ENCODE results near the gene DAPK2.

The DAPK2 gene

DNA sequence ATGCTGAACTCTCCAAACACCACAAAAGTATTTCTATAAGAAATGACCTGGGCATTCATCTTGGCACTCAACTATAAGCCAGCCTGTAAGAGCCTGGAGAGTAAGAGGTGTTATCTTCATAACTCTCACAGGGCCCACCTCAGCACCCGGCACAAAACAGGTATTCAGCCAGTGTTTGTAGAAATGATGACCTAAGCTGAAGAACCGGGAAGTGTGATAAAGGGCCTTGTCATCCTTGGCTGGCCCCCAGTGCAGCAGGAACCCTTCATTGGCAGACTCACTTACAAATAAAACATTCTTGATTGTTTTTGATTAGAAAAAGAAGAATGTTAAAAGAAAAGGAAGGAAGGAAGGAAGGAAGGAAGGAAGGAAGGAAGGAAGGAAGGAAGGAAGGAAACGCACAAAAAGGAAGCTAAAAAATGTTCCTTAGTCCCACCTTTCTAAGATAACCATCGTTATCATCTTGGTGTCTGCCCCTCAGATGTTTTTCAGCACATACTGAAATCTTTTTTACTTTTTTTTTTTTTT lies 52.1 kb downstream of the DAPK2 start:
- no peak for DNase-seq

DNA sequence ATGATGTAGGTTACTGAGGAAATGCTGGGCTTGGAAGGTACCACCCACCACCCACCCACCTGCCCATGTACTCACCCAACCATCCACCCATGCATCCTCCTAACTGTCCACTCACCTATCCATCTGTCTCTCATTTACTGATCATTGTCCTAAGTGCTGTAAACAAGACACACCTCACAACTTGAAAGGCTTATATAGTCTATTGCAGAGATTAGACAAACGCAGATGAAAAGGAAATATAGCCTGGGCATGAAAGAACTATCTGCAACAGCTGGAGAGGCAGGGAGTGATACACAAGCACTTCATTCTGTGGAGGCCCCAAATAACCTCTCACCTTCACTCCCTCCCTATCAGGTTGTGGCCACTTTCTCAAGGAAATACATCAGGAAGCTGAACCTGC lies 54.0 kb downstream of the DAPK2 start:
- no peak for DNase-seq

GRCh38 chr15:63991706-63992105 lies 54.6 kb downstream of the DAPK2 start:
- DNase-seq = no peak

DNA sequence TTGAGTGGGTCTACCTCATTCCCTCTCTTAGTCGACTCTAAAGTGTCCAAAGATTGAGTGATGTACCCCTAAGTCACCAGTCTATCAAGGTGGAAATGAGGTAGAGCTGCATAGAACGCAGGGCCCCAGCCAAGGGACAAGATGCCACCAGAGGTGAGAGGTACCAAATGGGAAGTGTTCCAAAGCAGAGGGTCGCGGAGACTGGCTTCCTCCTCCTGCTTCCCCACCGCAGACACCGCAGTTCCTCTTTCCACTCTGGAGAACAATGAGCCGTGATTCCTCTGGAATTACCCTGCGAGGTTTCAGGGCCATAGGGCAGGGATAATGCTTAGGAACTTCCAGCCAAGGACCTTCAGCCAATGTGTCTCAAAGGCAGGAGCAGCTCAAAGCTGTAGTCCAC lies 55.8 kb downstream of the DAPK2 start:
- DNase-seq = no peak

DNA sequence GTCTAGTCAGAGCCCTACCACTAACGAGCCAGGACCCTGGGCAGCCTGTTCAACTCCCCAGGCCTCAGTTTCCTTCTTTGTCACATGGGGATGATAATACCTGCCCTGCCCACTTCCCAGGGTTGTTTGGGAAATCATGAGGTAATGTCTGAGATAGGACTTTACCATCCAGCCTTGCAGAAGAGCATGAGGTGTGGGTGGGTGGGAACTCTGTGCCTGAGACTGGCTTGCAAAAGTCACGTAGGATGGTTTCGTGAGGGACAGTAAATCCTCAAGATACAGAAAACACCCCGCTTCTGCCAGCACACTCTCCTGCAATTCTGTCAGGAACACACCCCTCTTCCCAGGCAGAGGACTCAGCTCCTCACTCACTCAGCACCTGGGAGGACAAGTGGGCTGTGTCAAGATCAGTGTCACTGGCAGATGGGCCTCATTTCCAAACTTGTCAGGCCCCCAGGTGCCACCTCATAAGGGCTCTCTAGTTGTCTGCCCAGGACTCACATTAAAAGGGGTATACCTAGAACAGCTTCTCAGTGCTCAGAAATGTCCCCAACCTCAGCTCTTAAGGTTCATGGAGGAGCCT lies 58.4 kb downstream of the DAPK2 start:
- DNase-seq = no peak

DNA sequence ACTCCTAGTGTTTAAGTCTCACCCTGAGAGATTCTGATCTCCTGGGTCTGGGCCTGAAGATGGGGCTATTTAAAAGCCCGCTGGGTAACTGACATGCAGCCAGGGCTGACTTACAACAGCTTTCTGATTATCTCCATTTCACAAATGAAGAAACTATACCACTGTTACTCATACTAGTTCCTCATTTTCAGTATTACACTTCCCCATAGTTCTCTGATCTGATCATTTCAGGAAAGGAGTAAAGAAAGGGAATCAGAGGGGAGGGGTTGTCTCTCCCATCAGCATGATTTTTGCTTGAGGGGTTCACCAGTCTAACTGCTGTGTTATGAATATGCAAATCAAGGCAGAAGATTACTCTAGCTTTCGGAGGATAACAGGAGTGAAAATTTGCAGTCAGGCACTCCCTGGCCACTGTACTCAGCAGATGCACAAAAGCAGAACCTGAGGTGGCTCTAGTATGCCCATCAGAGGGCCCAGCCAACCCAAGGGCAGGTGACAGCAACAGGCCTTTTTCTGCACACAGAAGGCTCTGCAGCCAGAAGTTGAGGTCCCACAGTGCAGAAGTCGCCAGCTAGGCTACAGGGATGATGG lies 59.4 kb downstream of the DAPK2 start:
- no peak for DNase-seq

DNA sequence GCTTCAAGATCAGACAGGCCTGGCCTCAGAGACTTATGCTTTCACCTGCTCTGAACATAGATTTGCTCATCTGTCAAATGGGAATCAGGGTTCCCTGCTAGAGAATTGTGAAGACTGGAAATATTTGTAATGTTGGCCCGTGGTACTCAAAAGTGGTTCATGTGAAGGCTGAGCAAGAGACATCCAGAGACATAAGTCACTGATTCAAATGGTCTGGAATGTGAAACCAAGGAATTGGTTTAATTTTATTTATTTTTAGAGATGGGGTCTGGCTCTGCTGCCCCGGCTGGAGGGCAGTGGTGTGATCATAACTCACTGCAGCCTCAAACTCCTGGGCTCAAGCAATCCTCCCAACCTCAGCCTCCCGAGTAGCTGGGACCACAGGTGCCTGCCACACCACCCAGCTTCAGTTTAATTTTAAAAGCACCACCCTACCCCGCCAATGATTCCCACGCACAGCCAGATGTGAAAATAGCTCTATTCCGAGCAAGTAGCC lies 60.1 kb downstream of the DAPK2 start:
- no peak for DNase-seq

DNA sequence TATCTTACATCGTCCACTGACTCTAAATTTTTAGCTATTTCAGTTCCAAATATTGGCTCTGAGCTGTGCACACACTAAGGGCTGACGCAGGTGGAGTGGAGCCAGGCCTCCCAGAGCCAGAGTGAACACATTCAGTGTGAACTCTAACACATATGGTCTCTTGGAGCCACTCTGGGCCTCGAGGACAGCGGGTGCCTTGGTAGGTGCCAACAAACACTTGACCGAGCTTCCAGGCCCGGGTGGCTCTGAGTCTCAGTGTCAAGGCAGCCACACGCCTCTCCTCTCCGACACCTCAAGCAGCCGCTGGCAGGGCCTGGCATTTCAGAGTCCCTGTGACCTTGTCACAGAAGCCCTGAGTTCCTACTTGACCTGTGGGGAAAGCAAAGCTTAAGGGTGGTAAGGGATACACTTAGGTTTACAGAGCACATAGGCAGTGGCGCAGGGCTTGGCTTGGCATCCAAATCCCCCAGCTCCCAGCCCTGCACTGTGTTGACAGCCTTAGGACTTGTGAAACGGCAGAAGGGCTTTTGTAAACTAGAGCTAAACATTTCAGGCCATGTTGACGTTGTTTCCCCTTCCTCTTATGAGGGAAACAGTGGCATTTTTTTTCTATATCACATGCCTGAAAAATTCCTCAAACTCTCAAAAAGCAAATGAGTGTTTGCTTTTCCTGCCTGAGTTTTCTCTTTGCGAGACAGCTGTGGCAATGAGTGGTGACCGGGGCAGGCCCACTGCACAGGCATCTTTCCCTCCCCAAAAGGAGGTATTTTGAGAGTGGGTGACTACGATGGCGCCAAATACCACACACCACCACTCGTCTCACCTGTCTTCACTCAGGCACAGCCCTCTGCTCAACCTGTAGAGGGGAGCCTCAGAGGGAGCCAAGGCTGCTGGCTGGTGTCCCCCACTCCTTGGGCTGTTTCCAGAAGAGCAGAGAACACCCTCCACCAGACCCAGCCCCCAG lies 60.8 kb downstream of the DAPK2 start:
- no peak for DNase-seq

- no peak for DNase-seq
These were observed 62.0 kb downstream of the DAPK2 start for GRCh38 chr15:63984331-63984730.

- no peak for DNase-seq
These were observed 63.1 kb downstream of the DAPK2 start for GRCh38 chr15:63983061-63983711.

GRCh38 chr15:63982381-63982854 lies 63.9 kb downstream of the DAPK2 start:
- DNase-seq = no peak

DNA sequence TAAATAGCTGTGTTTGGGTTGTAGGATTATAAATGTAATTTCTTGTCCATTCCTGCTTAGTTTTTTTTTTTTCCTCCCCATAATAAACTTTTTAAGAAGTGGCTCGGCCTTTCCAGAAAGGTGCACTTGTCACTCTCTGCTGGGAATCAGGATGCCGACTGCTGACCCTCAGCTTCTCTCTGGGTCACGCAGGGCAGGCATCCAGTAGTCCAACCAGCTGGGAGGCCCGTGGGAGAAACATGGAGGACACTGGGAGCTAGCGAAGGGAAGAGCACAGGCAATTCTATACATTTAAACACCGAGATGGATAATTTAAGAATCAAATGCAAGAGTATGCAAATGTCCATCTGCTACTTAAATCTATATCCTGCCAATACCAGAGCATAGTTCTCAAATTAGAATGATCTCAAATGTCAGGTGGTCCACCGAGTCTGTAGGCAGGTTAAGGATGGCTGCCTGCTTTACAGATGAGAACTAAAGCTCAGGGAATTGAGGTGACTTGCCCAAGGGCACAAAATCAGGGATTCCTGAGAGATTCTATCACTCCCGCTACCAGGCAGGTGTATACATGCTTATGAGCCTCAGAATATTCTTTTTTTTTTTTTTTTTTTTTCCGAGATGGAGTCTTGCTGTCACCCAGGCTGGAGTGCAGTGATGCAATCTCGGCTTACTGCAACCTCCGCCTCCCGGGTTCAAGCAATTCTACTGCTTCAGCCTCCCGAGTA lies 64.5 kb downstream of the DAPK2 start:
- DNase-seq = no peak

DNA sequence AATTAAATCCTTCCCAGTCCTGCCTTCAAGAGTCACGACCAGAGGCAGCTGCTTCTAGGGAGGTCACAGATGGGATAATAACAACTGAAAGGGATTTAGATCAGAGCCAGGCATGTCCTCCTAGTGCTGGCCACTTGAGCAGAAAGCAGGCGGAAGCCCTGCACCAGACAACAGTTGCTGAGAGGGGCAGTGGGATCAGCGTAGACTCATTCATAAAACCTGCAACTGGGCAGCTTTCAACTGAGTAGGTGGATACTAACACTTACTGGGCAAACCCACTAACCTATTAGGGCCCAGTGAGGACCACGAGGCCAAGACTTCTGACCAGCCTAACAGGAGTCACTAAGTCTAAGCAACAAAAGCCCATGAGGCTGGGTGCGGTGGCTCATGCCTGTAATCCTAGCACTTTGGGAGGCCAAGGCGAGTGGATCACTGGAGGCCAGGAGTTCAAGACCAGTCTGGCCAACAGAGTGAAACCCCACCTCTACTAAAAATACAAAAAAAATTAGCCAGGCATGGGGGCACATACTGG lies 67.0 kb downstream of the DAPK2 start:
- peak; percentile 12 for DNase-seq

- peak; percentile 12 for DNase-seq
These were observed 67.6 kb downstream of the DAPK2 start for GRCh38 chr15:63978511-63979261.

GRCh38 chr15:63977119-63977518 lies 69.2 kb downstream of the DAPK2 start:
- no peak for DNase-seq

- no peak for DNase-seq
These were observed 72.3 kb downstream of the DAPK2 start for GRCh38 chr15:63974021-63974420.

DNA sequence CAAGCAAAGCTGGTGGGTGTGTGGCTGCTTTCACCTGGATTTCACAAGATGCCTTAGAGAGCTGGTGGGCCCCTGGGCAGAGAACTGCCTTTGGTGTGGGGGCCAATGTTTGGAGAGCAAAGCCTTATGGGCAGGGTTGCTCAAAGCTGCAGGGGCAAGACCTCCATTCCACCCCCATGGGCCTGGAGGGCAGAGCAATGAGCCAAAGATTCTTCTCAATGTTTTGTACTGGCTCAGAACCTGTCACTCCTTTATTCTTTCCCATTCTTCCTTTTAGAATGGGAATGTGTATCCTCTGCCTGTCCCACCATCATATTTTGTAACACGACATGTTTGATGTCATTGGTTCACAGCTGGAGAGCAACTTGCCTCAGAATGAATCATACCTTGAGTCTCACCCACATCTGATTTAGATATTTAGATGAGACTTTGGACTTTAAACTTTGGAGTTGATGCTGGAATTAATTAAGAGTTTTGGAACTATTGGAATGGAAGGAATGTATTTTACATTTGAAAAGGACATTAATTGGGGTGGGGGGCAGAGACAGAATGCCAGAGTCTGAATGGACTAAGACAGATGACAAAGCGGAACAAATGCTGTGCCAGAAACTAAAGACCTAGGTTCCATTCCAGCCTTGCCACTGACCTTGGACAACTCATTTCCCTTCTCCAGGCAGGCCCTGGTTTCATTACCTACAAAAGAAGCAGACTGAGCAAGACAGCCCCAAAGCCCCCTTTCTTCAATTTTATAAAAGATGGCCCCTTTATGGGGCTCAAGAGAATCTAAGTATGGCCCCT lies 72.9 kb downstream of the DAPK2 start:
- DNase-seq = no peak

GRCh38 chr15:63972801-63973200 lies 73.5 kb downstream of the DAPK2 start:
- DNase-seq = no peak

GRCh38 chr15:63971904-63972303 lies 74.4 kb downstream of the DAPK2 start:
- DNase-seq = no peak

DNA sequence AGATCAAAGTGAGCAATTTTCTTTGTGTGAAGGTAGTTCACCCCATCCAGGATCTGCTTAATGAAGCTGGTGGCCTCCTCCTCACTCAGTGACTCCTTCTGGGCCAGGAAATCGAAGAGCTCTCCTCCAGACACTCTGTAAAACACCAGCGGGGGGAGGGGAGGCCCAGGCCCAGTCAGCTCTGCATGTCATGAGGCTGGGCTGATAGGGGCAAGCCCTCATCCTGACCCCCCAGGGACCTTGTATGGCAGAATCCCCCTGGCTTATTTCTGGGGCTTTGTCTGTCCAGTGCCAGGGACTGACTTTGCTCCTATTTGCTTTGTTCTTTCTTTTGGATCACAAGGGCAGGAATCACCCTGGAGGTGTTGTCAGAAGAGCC lies 74.9 kb downstream of the DAPK2 start:
- DNase-seq = no peak
